Neural cell (in vitro differentiated cells): ENCODE measurements around the gene URI1.

Experiments
- EP300 ChIP-seq: fragments of 450-650 bp; conservative IDR thresholded peaks from 2 replicates; pipeline ENCODE4 v1.6.1; 2014; ENCODE audit warnings: antibody characterized with exemption, mild to moderate bottlenecking, moderate library complexity; ENCODE audit not compliant: poor library complexity, severe bottlenecking
- EZH2 ChIP-seq: fragments of 200-600, 300-800 bp; shearing (Covaris generic), sonication (generic); IDR thresholded peaks from 2 replicates; pipeline ENCODE4 v1.6.1; 2014; ENCODE audit warnings: antibody characterized with exemption, low read length, borderline replicate concordance, mild to moderate bottlenecking; ENCODE audit not compliant: insufficient read depth, poor library complexity, severe bottlenecking
- MXI1 ChIP-seq: fragments of 450-650 bp; conservative IDR thresholded peaks from 2 replicates; pipeline ENCODE4 v1.6.1; 2014; ENCODE audit warnings: antibody characterized with exemption, mild to moderate bottlenecking; ENCODE audit not compliant: poor library complexity, severe bottlenecking
- POLR2AphosphoS5 ChIP-seq: IDR thresholded peaks from 2 replicates; pipeline ENCODE4 v1.6.1; 2012
- RAD21 ChIP-seq: fragments of 450-650 bp; conservative IDR thresholded peaks from 2 replicates; pipeline ENCODE4 v1.6.1; 2014; ENCODE audit warnings: antibody characterized with exemption, mild to moderate bottlenecking, moderate library complexity
- SMC3 ChIP-seq: fragments of 450-650 bp; conservative IDR thresholded peaks from 2 replicates; pipeline ENCODE4 v1.6.1; 2014; ENCODE audit warnings: antibody characterized with exemption, mild to moderate bottlenecking, moderate library complexity; ENCODE audit not compliant: poor library complexity
- TAF1 ChIP-seq: IDR thresholded peaks from 2 replicates; pipeline ENCODE4 v1.6.1; 2012; ENCODE audit warnings: low read depth
- TF ChIP-seq, protein P1 (sequence below): IDR thresholded peaks from 2 replicates; pipeline ENCODE4 v1.6.1; 2012; ENCODE audit warnings: borderline replicate concordance
- TF ChIP-seq, protein P2 (sequence below): fragments of 450-650 bp; IDR thresholded peaks from 2 replicates; pipeline ENCODE4 v1.5.1; 2014; ENCODE audit warnings: antibody characterized with exemption, mild to moderate bottlenecking, moderate library complexity; ENCODE audit not compliant: poor library complexity, severe bottlenecking

DNA sequence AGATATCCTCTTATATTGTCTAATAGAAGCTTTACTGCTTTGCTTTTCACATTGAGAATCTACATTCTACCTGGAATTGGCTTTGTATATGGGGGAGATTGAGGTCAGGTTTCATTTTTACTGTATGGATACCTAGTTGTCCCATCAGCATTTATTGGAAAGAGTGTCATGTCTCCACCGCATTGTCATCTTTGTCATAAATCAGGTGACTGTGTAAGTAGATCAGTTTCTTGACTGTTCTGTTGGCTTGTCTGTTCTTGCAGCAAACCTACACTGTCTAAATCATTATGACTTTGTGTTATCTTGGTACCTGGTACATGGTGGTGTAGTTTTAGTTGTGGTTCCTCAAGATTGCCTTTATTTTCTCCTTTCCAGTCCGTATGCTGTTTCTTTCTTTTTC, 5.8 kb downstream of the URI1 start:
- TF ChIP-seq, protein P1, sequence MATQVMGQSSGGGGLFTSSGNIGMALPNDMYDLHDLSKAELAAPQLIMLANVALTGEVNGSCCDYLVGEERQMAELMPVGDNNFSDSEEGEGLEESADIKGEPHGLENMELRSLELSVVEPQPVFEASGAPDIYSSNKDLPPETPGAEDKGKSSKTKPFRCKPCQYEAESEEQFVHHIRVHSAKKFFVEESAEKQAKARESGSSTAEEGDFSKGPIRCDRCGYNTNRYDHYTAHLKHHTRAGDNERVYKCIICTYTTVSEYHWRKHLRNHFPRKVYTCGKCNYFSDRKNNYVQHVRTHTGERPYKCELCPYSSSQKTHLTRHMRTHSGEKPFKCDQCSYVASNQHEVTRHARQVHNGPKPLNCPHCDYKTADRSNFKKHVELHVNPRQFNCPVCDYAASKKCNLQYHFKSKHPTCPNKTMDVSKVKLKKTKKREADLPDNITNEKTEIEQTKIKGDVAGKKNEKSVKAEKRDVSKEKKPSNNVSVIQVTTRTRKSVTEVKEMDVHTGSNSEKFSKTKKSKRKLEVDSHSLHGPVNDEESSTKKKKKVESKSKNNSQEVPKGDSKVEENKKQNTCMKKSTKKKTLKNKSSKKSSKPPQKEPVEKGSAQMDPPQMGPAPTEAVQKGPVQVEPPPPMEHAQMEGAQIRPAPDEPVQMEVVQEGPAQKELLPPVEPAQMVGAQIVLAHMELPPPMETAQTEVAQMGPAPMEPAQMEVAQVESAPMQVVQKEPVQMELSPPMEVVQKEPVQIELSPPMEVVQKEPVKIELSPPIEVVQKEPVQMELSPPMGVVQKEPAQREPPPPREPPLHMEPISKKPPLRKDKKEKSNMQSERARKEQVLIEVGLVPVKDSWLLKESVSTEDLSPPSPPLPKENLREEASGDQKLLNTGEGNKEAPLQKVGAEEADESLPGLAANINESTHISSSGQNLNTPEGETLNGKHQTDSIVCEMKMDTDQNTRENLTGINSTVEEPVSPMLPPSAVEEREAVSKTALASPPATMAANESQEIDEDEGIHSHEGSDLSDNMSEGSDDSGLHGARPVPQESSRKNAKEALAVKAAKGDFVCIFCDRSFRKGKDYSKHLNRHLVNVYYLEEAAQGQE = no peak
- TF ChIP-seq, protein P2, sequence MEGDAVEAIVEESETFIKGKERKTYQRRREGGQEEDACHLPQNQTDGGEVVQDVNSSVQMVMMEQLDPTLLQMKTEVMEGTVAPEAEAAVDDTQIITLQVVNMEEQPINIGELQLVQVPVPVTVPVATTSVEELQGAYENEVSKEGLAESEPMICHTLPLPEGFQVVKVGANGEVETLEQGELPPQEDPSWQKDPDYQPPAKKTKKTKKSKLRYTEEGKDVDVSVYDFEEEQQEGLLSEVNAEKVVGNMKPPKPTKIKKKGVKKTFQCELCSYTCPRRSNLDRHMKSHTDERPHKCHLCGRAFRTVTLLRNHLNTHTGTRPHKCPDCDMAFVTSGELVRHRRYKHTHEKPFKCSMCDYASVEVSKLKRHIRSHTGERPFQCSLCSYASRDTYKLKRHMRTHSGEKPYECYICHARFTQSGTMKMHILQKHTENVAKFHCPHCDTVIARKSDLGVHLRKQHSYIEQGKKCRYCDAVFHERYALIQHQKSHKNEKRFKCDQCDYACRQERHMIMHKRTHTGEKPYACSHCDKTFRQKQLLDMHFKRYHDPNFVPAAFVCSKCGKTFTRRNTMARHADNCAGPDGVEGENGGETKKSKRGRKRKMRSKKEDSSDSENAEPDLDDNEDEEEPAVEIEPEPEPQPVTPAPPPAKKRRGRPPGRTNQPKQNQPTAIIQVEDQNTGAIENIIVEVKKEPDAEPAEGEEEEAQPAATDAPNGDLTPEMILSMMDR = no peak
- TF ChIP-seq EZH2 (no peak), POLR2AphosphoS5 (no peak), SMC3 (no peak), RAD21 (no peak), EP300 (no peak), TAF1 (no peak), MXI1 (no peak)
